ENCODE data around the gene PTH2R. TPM values are rescaled to one million over a fixed set of nuclear protein-coding genes. Genes with fewer than 3 reads are reported as not detected.

Gene PTH2R
- total and polyA plus RNA-seq, 2 of the 13 experiments (the other 11 are each of a cell fraction or from before 2014, with no cell fraction given) = 0.04 TPM; not detected in 1

GRCh38 chr2:208511573-208511972 is 105.0 kb downstream of the PTH2R start:
- no peak overlapping the region for H3K4me2 ChIP-seq (ENCODE audit: low read depth, low read length)
- ChIA-PET CTCF (ENCODE audit: low intra/inter-chr PET ratio, low total read pairs) (no interaction called here), POLR2A (no interaction called here)
- H2AFZ ChIP-seq (ENCODE audit: low read length) = no peak overlapping the region
- H3K36me3 ChIP-seq (replicated peaks in 1 of 2; ENCODE audit: control insufficient read depth in 1 of 2, insufficient read depth in 2 of 2, low read length in 2 of 2) = no peaks in the 10 kb centered on the region
- no peak overlapping the region for H3K27ac ChIP-seq (ENCODE audit: extremely low read length, insufficient read depth, low read length)
- no peak for TF ChIP-seq RORA (CRISPR knock-in tag; IDR thresholded peaks at IDR 0.05)
- TF ChIP-seq MXI1 (IDR thresholded peaks at IDR 0.05; ENCODE audit: borderline replicate concordance, low read depth, low read length) = no peak
- TF ChIP-seq, protein P1, sequence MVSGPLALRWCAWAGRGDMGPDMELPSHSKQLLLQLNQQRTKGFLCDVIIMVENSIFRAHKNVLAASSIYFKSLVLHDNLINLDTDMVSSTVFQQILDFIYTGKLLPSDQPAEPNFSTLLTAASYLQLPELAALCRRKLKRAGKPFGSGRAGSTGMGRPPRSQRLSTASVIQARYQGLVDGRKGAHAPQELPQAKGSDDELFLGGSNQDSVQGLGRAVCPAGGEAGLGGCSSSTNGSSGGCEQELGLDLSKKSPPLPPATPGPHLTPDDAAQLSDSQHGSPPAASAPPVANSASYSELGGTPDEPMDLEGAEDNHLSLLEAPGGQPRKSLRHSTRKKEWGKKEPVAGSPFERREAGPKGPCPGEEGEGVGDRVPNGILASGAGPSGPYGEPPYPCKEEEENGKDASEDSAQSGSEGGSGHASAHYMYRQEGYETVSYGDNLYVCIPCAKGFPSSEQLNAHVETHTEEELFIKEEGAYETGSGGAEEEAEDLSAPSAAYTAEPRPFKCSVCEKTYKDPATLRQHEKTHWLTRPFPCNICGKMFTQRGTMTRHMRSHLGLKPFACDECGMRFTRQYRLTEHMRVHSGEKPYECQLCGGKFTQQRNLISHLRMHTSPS (CRISPR knock-in tag; IDR thresholded peaks at IDR 0.05; ENCODE audit: low read depth) = no peak
- TF ChIP-seq ZNF143 (CRISPR knock-in tag; IDR thresholded peaks at IDR 0.05) = no peak
- TF ChIP-seq ZSCAN31 (CRISPR knock-in tag; IDR thresholded peaks at IDR 0.05; ENCODE audit: low read depth) = no peak
- TF ChIP-seq MLLT10 (CRISPR knock-in tag; IDR thresholded peaks at IDR 0.05) = no peak
- TF ChIP-seq NCOR1 (IDR thresholded peaks at IDR 0.05; ENCODE audit: borderline replicate concordance, low read length) = no peak
- TF ChIP-seq NR2C2 (CRISPR knock-in tag; IDR thresholded peaks at IDR 0.05; ENCODE audit: borderline replicate concordance) = no peak
- TF ChIP-seq, protein P2, sequence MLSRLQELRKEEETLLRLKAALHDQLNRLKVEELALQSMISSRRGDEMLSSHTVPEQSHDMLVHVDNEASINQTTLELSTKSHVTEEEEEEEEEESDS (CRISPR knock-in tag; IDR thresholded peaks at IDR 0.05; ENCODE audit: borderline replicate concordance) = no peak
- TF ChIP-seq SOX13 (IDR thresholded peaks at IDR 0.05) = no peak
- TF ChIP-seq SOX13 (CRISPR knock-in tag; conservative IDR thresholded peaks at IDR 0.05 in 1 of 2, IDR thresholded peaks at IDR 0.05 in 1 of 2) = no peak
- TF ChIP-seq, protein P3, sequence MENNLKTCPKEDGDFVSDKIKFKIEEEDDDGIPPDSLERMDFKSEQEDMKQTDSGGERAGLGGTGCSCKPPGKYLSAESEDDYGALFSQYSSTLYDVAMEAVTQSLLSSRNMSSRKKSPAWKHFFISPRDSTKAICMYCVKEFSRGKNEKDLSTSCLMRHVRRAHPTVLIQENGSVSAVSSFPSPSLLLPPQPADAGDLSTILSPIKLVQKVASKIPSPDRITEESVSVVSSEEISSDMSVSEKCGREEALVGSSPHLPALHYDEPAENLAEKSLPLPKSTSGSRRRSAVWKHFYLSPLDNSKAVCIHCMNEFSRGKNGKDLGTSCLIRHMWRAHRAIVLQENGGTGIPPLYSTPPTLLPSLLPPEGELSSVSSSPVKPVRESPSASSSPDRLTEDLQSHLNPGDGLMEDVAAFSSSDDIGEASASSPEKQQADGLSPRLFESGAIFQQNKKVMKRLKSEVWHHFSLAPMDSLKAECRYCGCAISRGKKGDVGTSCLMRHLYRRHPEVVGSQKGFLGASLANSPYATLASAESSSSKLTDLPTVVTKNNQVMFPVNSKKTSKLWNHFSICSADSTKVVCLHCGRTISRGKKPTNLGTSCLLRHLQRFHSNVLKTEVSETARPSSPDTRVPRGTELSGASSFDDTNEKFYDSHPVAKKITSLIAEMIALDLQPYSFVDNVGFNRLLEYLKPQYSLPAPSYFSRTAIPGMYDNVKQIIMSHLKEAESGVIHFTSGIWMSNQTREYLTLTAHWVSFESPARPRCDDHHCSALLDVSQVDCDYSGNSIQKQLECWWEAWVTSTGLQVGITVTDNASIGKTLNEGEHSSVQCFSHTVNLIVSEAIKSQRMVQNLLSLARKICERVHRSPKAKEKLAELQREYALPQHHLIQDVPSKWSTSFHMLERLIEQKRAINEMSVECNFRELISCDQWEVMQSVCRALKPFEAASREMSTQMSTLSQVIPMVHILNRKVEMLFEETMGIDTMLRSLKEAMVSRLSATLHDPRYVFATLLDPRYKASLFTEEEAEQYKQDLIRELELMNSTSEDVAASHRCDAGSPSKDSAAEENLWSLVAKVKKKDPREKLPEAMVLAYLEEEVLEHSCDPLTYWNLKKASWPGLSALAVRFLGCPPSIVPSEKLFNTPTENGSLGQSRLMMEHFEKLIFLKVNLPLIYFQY (CRISPR knock-in tag; IDR thresholded peaks at IDR 0.05; ENCODE audit: borderline replicate concordance) = no peak
- TF ChIP-seq FOXK1 (CRISPR knock-in tag; IDR thresholded peaks at IDR 0.05; ENCODE audit: borderline replicate concordance, low read depth) = no peak
- no peak for TF ChIP-seq ZNF564 (CRISPR knock-in tag; IDR thresholded peaks at IDR 0.05)
- no peaks in the 10 kb centered on the region for H3K27me3 ChIP-seq (ENCODE audit: control insufficient read depth in 1 of 2, insufficient read depth in 2 of 2, low read length in 2 of 2)
- H3K9ac ChIP-seq (ENCODE audit: insufficient read depth, low read depth, low read length) = no peak overlapping the region
- intact Hi-C loops (cut with micrococcal nuclease; ENCODE audit: unreplicated experiment) = no loop called here
- no peak for ATAC-seq
- no peaks in the 10 kb centered on the region for H3K4me1 ChIP-seq (ENCODE audit: insufficient read depth, low read length)
- BruUV-seq (replicated peaks) = no TSS peak
- FAIRE-seq = no peak
- H3K9me3 ChIP-seq (ENCODE audit: low read length) = peaks cover 18% of the 10 kb centered on the region; the same call in 1 of the 2 replicates
- in situ Hi-C loops (cut with HindIII; ENCODE audit: extremely low pct_ligation_motif_present, low pct_unique_long_range_greater_than_20kb) = no loop called here
- no peak overlapping the region for H3K4me3 ChIP-seq (replicated peaks in 1 of 3; ENCODE audit: insufficient read depth in 1 of 3, low read depth in 2 of 3, low read length in 3 of 3)
- 0% methylated on average over 1 of the region's 1 CpG for WGBS (ENCODE audit: low lambda C conversion rate)
- DNase-seq (ENCODE audit: low spot score) = no peak
- no peaks in the 10 kb centered on the region for H4K20me1 ChIP-seq (ENCODE audit: insufficient read depth, low read length)
- no peaks in the 10 kb centered on the region for H3K79me2 ChIP-seq (ENCODE audit: insufficient read depth, low read length)

Data from HepG2 (cell line).